Posterior cingulate gyrus (tissue), 11 donors: ENCODE data around the gene ABCD4.
A peak's percentile ranks its signal among the peaks of the same experiment; 100 is the strongest.

Experiments
- DNase-seq, 10 donors: peaks; one replicate each; pipeline versions ENCODE4 v3.0.0 to v3.0.0-alpha.2; 2020 to 2021; ENCODE audit warnings: mixed read lengths in 3 of 10
- intact Hi-C: fragments of 100-400 bp; cut with DNase I; formaldehyde crosslinking; loops from one replicate; pipeline ENCODE4 v1.15.1; 2023

The ABCD4 gene

GRCh38 chr14:74239848-74240793 is 62.6 kb downstream of the ABCD4 start:
- DNase-seq: peak in 1 of 10 donors; percentile 67
- intact Hi-C loops: no loop called here

- intact Hi-C loops: no loop called here
- DNase-seq: peak in 1 of 10 donors; percentile 64
Measured at GRCh38 chr14:74238974-74239847, 63.5 kb downstream of the ABCD4 start, which contains the start of gene VSX2. Gene VSX2, plus strand, starts transcription at chr14:74239449. Its CDS starts 113 bp downstream, at chr14:74239562.

- no peak for DNase-seq
- intact Hi-C loops: no loop called here
Measured at GRCh38 chr14:74237441-74237840, 65.3 kb downstream of the ABCD4 start.
